AG09309 (cell line): ENCODE measurements around the gene CYP2E1.
"Not testable (repeated sequence)": the region's sequence is repeated elsewhere in the genome, so short reads cannot be mapped to it uniquely, and the experiment has no call there.

ENCODE experiments used
- DNase-seq: peaks from one replicate; pipeline ENCODE4 v3.0.0-alpha.2; 2010; ENCODE audit warnings: low read depth
- H3K4me3 ChIP-seq: 2 replicates; pipeline ENCODE4 v1.5.1; 2011; ENCODE audit warnings: mild to moderate bottlenecking, low read depth, low read length, moderate library complexity; ENCODE audit not compliant: control insufficient read depth
- CTCF ChIP-seq: IDR thresholded peaks from 2 replicates; pipeline ENCODE4 v1.5.1; 2011; ENCODE audit warnings: mild to moderate bottlenecking, low read depth, low read length, inconsistent platforms; ENCODE audit not compliant: insufficient read depth, control insufficient read depth; ENCODE audit errors: missing control alignments

The CYP2E1 gene

GRCh38 chr10:133536198-133536597 lies 9.0 kb downstream of the CYP2E1 start:
- no peak overlapping the region for H3K4me3 ChIP-seq
- TF ChIP-seq CTCF, result no peak
- no peak for DNase-seq

GRCh38 chr10:133537546-133538545 lies 10.7 kb downstream of the CYP2E1 start:
- no peak for TF ChIP-seq CTCF
- H3K4me3 ChIP-seq, result no peak overlapping the region
- no peak for DNase-seq

- DNase-seq, H3K4me3 ChIP-seq: not testable (repeated sequence)
These were observed 14.3 kb downstream of the CYP2E1 start for GRCh38 chr10:133541441-133541975.

GRCh38 chr10:133544506-133544905 lies 17.3 kb downstream of the CYP2E1 start:
- DNase-seq, result no peak
- TF ChIP-seq CTCF, result no peak
- no peak overlapping the region for H3K4me3 ChIP-seq

- DNase-seq, result no peak
- H3K4me3 ChIP-seq, result no peak overlapping the region
- TF ChIP-seq CTCF, result no peak
These were observed 27.4 kb downstream of the CYP2E1 start for GRCh38 chr10:133554600-133554999.

GRCh38 chr10:133555521-133555920 lies 28.4 kb downstream of the CYP2E1 start:
- TF ChIP-seq CTCF, result no peak
- no peak for DNase-seq
- no peak overlapping the region for H3K4me3 ChIP-seq

GRCh38 chr10:133557381-133557780 lies 30.2 kb downstream of the CYP2E1 start:
- no peak for TF ChIP-seq CTCF
- no peak overlapping the region for H3K4me3 ChIP-seq
- no peak for DNase-seq
